ENCODE measurements around the gene FLOT2. TPM values are rescaled to one million over a fixed set of nuclear protein-coding genes. Genes with fewer than 3 reads are reported as not detected.

Gene FLOT2
- total and polyA plus RNA-seq, 11 donors = 52.7 to 139 (median 89.1) TPM

DNA sequence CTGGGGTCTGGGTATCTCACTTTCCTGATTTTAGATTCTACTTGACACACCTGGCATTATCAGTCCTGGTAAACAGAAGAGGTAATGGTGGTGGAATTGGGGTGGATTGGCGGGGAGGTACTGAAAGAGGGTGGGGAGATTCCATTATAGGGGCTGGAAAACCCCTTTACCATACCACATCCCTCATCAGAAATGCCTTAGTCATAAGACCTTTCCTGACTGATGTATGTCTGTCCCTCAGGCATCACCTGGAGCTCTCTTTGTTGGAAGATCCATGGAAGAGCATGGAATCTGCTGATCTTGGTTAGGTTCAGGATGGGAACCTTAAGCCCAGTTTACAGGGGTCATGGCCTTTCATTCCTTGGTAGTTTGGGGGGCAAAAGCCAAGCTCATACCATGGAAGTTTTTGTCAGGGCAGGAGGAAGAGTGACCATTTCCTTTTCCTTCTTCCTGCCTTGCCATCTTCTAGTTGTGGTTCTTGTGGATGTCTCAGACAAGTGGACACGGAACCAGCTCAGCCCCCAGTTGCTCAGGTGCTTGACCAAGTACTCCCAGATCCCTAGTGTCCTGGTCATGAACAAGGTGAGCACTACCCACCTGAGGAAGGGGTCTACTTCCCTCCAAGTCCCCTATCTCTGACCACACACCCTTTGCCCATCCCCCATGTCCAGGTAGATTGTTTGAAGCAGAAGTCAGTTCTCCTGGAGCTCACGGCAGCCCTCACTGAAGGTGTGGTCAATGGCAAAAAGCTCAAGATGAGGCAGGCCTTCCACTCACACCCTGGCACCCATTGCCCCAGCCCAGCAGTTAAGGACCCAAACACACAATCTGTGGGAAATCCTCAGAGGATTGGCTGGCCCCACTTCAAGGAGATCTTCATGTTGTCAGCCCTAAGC, 39.4 kb downstream of the FLOT2 start:
- H3K36me3 ChIP-seq = peaks cover 0 to 59% (median 49%) of the 10 kb centered on the region in 9 donors
- peaks cover 0 to 17% (median 9%) of the 10 kb centered on the region in 12 donors for H3K4me1 ChIP-seq
- H3K27ac ChIP-seq = no peak overlapping the region
- 87 to 95% (median 94%) methylated on average over 3 of the region's 3 CpGs for WGBS, 4 donors
- DNase-seq (peak in 1 of 5 donors; percentile 13), ATAC-seq (no peak)
- H3K27me3 ChIP-seq = no peaks in the 10 kb centered on the region
- H3K4me3 ChIP-seq = no peak overlapping the region
- no peaks in the 10 kb centered on the region for H3K9me3 ChIP-seq
- intact Hi-C loops (cut with DNase I) = loop anchor here in 3 of 10 donors (5.0 to 10.0 kb wide), 3 partner anchors 39 to 93 kb away; partner anchors contain the start of gene FLOT2 (in 1 of the 3)
- TF ChIP-seq, protein P1, sequence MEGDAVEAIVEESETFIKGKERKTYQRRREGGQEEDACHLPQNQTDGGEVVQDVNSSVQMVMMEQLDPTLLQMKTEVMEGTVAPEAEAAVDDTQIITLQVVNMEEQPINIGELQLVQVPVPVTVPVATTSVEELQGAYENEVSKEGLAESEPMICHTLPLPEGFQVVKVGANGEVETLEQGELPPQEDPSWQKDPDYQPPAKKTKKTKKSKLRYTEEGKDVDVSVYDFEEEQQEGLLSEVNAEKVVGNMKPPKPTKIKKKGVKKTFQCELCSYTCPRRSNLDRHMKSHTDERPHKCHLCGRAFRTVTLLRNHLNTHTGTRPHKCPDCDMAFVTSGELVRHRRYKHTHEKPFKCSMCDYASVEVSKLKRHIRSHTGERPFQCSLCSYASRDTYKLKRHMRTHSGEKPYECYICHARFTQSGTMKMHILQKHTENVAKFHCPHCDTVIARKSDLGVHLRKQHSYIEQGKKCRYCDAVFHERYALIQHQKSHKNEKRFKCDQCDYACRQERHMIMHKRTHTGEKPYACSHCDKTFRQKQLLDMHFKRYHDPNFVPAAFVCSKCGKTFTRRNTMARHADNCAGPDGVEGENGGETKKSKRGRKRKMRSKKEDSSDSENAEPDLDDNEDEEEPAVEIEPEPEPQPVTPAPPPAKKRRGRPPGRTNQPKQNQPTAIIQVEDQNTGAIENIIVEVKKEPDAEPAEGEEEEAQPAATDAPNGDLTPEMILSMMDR (IDR thresholded peaks at IDR 0.05) = no peak
- no peak for TF ChIP-seq POLR2A (IDR thresholded peaks at IDR 0.05)

DNA sequence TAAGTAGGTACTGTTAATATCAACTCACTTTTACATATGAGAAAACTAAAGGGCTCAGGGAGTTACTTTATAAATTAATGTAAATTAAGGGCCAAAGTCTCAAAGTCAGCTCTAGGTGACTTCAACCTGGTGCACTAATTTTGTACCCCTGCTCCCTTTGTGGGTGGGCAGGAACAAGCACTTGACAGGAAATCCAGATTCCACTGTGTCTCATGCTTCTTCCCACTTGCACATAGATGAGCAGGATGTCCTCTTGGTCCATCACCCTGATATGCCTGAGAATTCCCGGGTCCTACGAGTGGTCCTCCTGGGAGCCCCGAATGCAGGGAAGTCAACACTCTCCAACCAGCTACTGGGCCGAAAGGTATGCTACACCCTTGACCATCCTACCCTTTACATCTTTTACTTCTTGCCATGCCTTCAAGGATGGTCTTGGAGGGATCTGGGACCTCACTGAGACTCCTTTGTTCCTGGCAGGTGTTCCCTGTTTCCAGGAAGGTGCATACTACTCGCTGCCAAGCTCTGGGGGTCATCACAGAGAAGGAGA, 41.4 kb downstream of the FLOT2 start:
- no peak overlapping the region for H3K27ac ChIP-seq
- H3K4me3 ChIP-seq = peak overlapping the region in 1 of 12 donors; percentile 76
- peaks cover 0 to 17% (median 9%) of the 10 kb centered on the region in 12 donors for H3K4me1 ChIP-seq
- ATAC-seq = no peak
- TF ChIP-seq, protein P1 (IDR thresholded peaks at IDR 0.05) = no peak
- TF ChIP-seq POLR2A (IDR thresholded peaks at IDR 0.05) = no peak
- H3K27me3 ChIP-seq = no peaks in the 10 kb centered on the region
- peaks cover 0 to 53% (median 45%) of the 10 kb centered on the region in 9 donors for H3K36me3 ChIP-seq
- H3K9me3 ChIP-seq = no peaks in the 10 kb centered on the region
- 79 to 90% (median 83%) methylated on average over 5 of the region's 5 CpGs for WGBS, 4 donors
- peak in 1 of 5 donors; percentile 7 for DNase-seq
- intact Hi-C loops (cut with DNase I) = loop anchor here in 3 of 10 donors (5.0 to 10.0 kb wide), 3 partner anchors 41 to 91 kb away; partner anchors contain the start of gene FLOT2 (in 1 of the 3)

DNA sequence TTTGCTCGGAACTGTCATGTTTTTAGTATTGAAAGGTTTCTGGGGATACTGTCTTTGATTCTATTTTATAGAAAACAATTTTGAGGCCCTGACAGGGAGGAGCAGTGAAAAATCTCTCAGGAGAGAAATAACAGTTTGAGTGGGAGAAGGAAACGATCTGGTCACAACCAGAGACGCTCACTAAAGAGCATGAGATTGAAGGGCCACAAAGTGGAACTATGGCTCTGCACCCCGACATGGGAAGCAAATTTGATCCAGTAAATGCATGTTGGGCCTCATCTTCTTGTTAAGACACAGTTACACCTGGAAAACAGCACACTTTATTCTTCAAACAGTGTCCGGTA, 42.2 kb downstream of the FLOT2 start:
- WGBS, 4 donors = 12 to 21% (median 19%) methylated on average over 5 of the region's 5 CpGs
- DNase-seq (no peak), ATAC-seq (no peak)
- intact Hi-C loops (cut with DNase I) = loop anchor here in 3 of 10 donors (5.0 to 10.0 kb wide), 3 partner anchors 42 to 91 kb away; partner anchors contain the start of gene FLOT2 (in 1 of the 3)
- H3K27me3 ChIP-seq = no peaks in the 10 kb centered on the region
- no peaks in the 10 kb centered on the region for H3K9me3 ChIP-seq
- peaks cover 0 to 17% (median 9%) of the 10 kb centered on the region in 12 donors for H3K4me1 ChIP-seq
- TF ChIP-seq, protein P1 (IDR thresholded peaks at IDR 0.05) = no peak
- no peak for TF ChIP-seq POLR2A (IDR thresholded peaks at IDR 0.05)
- peaks cover 0 to 45% (median 37%) of the 10 kb centered on the region in 9 donors for H3K36me3 ChIP-seq
- H3K27ac ChIP-seq = peak overlapping the region in 11 of 12 donors; percentile 68 to 88 (median 75)
- H3K4me3 ChIP-seq = peak overlapping the region; percentile 69 to 93 (median 76)
